H1 (cell line): ENCODE data around the gene CYP11A1. TPM values are rescaled to one million over a fixed set of nuclear protein-coding genes. Genes with fewer than 3 reads are reported as not detected.

Experiments used
- CTCF ChIA-PET: fragments of 300-600 bp; sonication (Branson Sonifier 250); formaldehyde crosslinking; loops from one replicate; lab custom pipeline; 2021; ENCODE audit not compliant: partially characterized antibody; lab: Charles Lee
- POLR2A ChIA-PET: fragments of 300-600 bp; sonication (Branson Sonifier 250); formaldehyde crosslinking; loops from one replicate; lab custom pipeline; 2021; ENCODE audit warnings: inconsistent platforms; ENCODE audit not compliant: partially characterized antibody; lab: Charles Lee
- DNase-seq, 2 experiments: peaks; one replicate each; pipeline versions ENCODE4 v3.0.0 to v3.0.0-alpha.2; 2010 to 2022; ENCODE audit warnings: low spot score in 2 of 2, low read depth in 1 of 2, mixed read lengths in 1 of 2
- FAIRE-seq: peaks from 2 replicates; lab custom pipeline; 2011; peaks lifted over from hg19 to GRCh38; lab: Jason Lieb, UNC
- H2AFZ ChIP-seq: 2 replicates; pipeline ENCODE4 v1.8.1; 2012; ENCODE audit warnings: low read length, inconsistent platforms
- H2AK5ac ChIP-seq: 2 replicates; pipeline ENCODE4 v1.6.1; 2013; ENCODE audit warnings: low read depth, low read length
- H2BK120ac ChIP-seq: replicated peaks from 2 replicates; pipeline ENCODE3; 2013; ENCODE audit warnings: low read depth, low read length, inconsistent platforms
- H2BK12ac ChIP-seq: 2 replicates; pipeline ENCODE4 v1.6.1; 2013; ENCODE audit warnings: low read depth, low read length
- H2BK15ac ChIP-seq: 2 replicates; pipeline ENCODE4 v1.6.1; 2013; ENCODE audit warnings: low read length
- H2BK20ac ChIP-seq: 2 replicates; pipeline ENCODE4 v1.6.1; 2013; ENCODE audit warnings: low read length
- H2BK5ac ChIP-seq: 2 replicates; pipeline ENCODE4 v1.6.1; 2013; ENCODE audit warnings: low read depth, low read length
- H3K14ac ChIP-seq: 2 replicates; pipeline ENCODE4 v1.6.1; 2013; ENCODE audit warnings: inconsistent platforms; ENCODE audit not compliant: insufficient read length
- H3K18ac ChIP-seq: 2 replicates; pipeline ENCODE4 v1.6.1; 2013; ENCODE audit warnings: low read length; ENCODE audit errors: extremely low read depth
- H3K23ac ChIP-seq: 2 replicates; pipeline ENCODE4 v1.6.1; 2013; ENCODE audit warnings: inconsistent platforms; ENCODE audit not compliant: insufficient read length
- H3K23me2 ChIP-seq: 2 replicates; pipeline ENCODE4 v1.6.1; 2013; ENCODE audit warnings: low read depth, low read length
- H3K27ac ChIP-seq: 2 replicates; pipeline ENCODE4 v1.6.1; 2011; ENCODE audit warnings: low read depth, low read length, inconsistent platforms
- H3K27me3 ChIP-seq, 4 experiments: replicated peaks in 1 of 4; 1 replicate in 1 of 4; 2 replicates in 3 of 4; pipeline versions ENCODE4 v1.6.1 to v1.8.1; 2011 to 2013; ENCODE audit warnings: low read length in 3 of 4, mild to moderate bottlenecking in 3 of 4, inconsistent platforms in 2 of 4, mixed read lengths in 2 of 4, moderate library complexity in 1 of 4; ENCODE audit not compliant: control insufficient read depth in 3 of 4, insufficient read depth in 3 of 4; ENCODE audit errors: extremely low read depth in 1 of 4
- H3K36me3 ChIP-seq, 4 experiments: 2 replicates each; pipeline versions ENCODE4 v1.6.1 to v1.8.1; 2011 to 2013; ENCODE audit warnings: mild to moderate bottlenecking in 4 of 4, low read length in 3 of 4, moderate library complexity in 2 of 4, control low read depth in 1 of 4, inconsistent platforms in 1 of 4; ENCODE audit not compliant: insufficient read depth in 4 of 4, control insufficient read depth in 2 of 4
- H3K4ac ChIP-seq: replicated peaks from 2 replicates; pipeline ENCODE3; 2013; ENCODE audit warnings: low read length, low read depth, mixed read lengths, inconsistent platforms; ENCODE audit not compliant: insufficient read length
- H3K4me1 ChIP-seq, 4 experiments: replicated peaks in 1 of 4; 1 replicate in 1 of 4; 2 replicates in 3 of 4; pipeline versions ENCODE4 v1.6.1 to v1.8.1; 2011 to 2013; ENCODE audit warnings: low read length in 3 of 4, inconsistent platforms in 2 of 4, mixed read lengths in 1 of 4; ENCODE audit not compliant: insufficient read depth in 4 of 4, control insufficient read depth in 3 of 4
- H3K4me2 ChIP-seq, 2 experiments: 2 replicates each; pipeline versions ENCODE4 v1.6.1 to v1.8.1; 2011 to 2013; ENCODE audit warnings: low read depth in 2 of 2, low read length in 2 of 2, control low read depth in 1 of 2, inconsistent platforms in 1 of 2, mild to moderate bottlenecking in 1 of 2; ENCODE audit not compliant: insufficient read depth in 1 of 2
- H3K4me3 ChIP-seq, 4 experiments: fragments of 200-600, 300-600 bp in 1 of 4; sonication (generic), shearing (Covaris generic), sonication (Bioruptor Twin) in 1 of 4; 2 replicates each; pipeline versions ENCODE4 v1.5.1 to v1.8.1; 2011 to 2016; ENCODE audit warnings: low read length in 4 of 4, low read depth in 3 of 4, control low read depth in 2 of 4, inconsistent platforms in 2 of 4, mild to moderate bottlenecking in 2 of 4, mixed read lengths in 1 of 4, moderate library complexity in 1 of 4; ENCODE audit not compliant: insufficient read depth in 2 of 4; ENCODE audit errors: extremely low read depth in 1 of 4
- H3K56ac ChIP-seq: replicated peaks from 2 replicates; pipeline ENCODE3; 2013; ENCODE audit warnings: low read depth, mild to moderate bottlenecking, mixed read lengths, low read length, inconsistent platforms; ENCODE audit not compliant: insufficient read length
- H3K79me1 ChIP-seq: 2 replicates; pipeline ENCODE4 v1.6.1; 2013; ENCODE audit warnings: low read depth, low read length, control low read depth
- H3K79me2 ChIP-seq, 2 experiments: 2 replicates each; pipeline versions ENCODE4 v1.6.1 to v1.8.1; 2012 to 2013; ENCODE audit warnings: low read length in 2 of 2, mild to moderate bottlenecking in 2 of 2, inconsistent platforms in 1 of 2; ENCODE audit not compliant: insufficient read depth in 2 of 2, control insufficient read depth in 1 of 2
- H3K9ac ChIP-seq, 4 experiments: replicated peaks in 1 of 4; 1 replicate in 1 of 4; 2 replicates in 3 of 4; pipeline versions ENCODE4 v1.6.1 to v1.8.1; 2011 to 2013; ENCODE audit warnings: low read depth in 3 of 4, low read length in 3 of 4, control low read depth in 2 of 4, mild to moderate bottlenecking in 2 of 4, moderate library complexity in 2 of 4, inconsistent platforms in 1 of 4; ENCODE audit errors: extremely low read depth in 1 of 4
- H3K9me3 ChIP-seq, 2 experiments: 2 replicates each; pipeline versions ENCODE4 v1.6.1 to v1.8.1; 2012 to 2013; ENCODE audit warnings: mild to moderate bottlenecking in 2 of 2, moderate library complexity in 2 of 2, control low read depth in 1 of 2, inconsistent platforms in 1 of 2, low read depth in 1 of 2, low read length in 1 of 2, mixed read lengths in 1 of 2; ENCODE audit not compliant: insufficient read depth in 2 of 2
- H4K20me1 ChIP-seq, 2 experiments: replicated peaks in 1 of 2; 2 replicates each; pipeline versions ENCODE3 to v1.8.1; 2011 to 2013; ENCODE audit warnings: inconsistent platforms in 2 of 2, low read length in 2 of 2, mild to moderate bottlenecking in 1 of 2; ENCODE audit not compliant: insufficient read depth in 2 of 2, control insufficient read depth in 1 of 2
- H4K5ac ChIP-seq: 2 replicates; pipeline ENCODE4 v1.6.1; 2013; ENCODE audit warnings: low read length, low read depth, mixed read lengths, inconsistent platforms; ENCODE audit not compliant: insufficient read length
- H4K8ac ChIP-seq: 2 replicates; pipeline ENCODE4 v1.8.0; 2013; ENCODE audit warnings: mild to moderate bottlenecking, moderate library complexity, low read length, inconsistent platforms; ENCODE audit not compliant: insufficient read depth; ENCODE audit errors: extremely low read depth
- H4K91ac ChIP-seq: replicated peaks from 2 replicates; pipeline ENCODE3; 2013; ENCODE audit warnings: low read length, mixed read lengths, inconsistent platforms; ENCODE audit not compliant: insufficient read length
- CHD1 ChIP-seq: IDR thresholded peaks from 2 replicates; pipeline ENCODE4 v1.6.1; 2012; ENCODE audit warnings: low read depth, low read length, improper control_type of control experiment
- EGR1 ChIP-seq: IDR thresholded peaks from 2 replicates; pipeline ENCODE4 v1.6.1; 2011; ENCODE audit warnings: low read depth, low read length, borderline replicate concordance
- KDM4A ChIP-seq: IDR thresholded peaks from one replicate; pipeline ENCODE4 v1.7.1; 2012; ENCODE audit warnings: low read depth, mild to moderate bottlenecking, moderate library complexity, low read length, inconsistent platforms; ENCODE audit not compliant: severe bottlenecking
- PHF8 ChIP-seq: fragments of 200-600 bp; sonication (generic); conservative IDR thresholded peaks from 2 replicates; pipeline ENCODE4 v1.7.1; 2012; ENCODE audit warnings: low read depth, mild to moderate bottlenecking, inconsistent platforms, low read length, moderate library complexity
- POU5F1 ChIP-seq: IDR thresholded peaks from 2 replicates; pipeline ENCODE4 v1.6.1; 2011; ENCODE audit warnings: low read depth, mild to moderate bottlenecking, low read length, moderate library complexity
- RBBP5 ChIP-seq: IDR thresholded peaks from 2 replicates; pipeline ENCODE4 v1.7.1; 2012; ENCODE audit warnings: low read depth, mild to moderate bottlenecking, inconsistent platforms, low read length, moderate library complexity, borderline replicate concordance
- RXRA ChIP-seq: IDR thresholded peaks from 2 replicates; pipeline ENCODE4 v1.6.1; 2011; ENCODE audit warnings: low read depth, mild to moderate bottlenecking, low read length, moderate library complexity; ENCODE audit not compliant: insufficient read depth
- SP1 ChIP-seq: IDR thresholded peaks from 2 replicates; pipeline ENCODE4 v1.6.1; 2011; ENCODE audit warnings: low read depth, low read length
- SP2 ChIP-seq: IDR thresholded peaks from 2 replicates; pipeline ENCODE4 v1.6.1; 2012; ENCODE audit warnings: mild to moderate bottlenecking, low read length, inconsistent platforms
- WGBS, 2 experiments: shearing (Covaris generic) in 1 of 2; methylation state at CpG; one replicate each; pipeline versions ENCODE4 v1.1.6 to v1.1.7; 2013 to 2015; ENCODE audit warnings: low lambda C conversion rate in 2 of 2, mixed read lengths in 2 of 2, inconsistent platforms in 1 of 2, low coverage in 1 of 2, missing lambda C conversion rate in 1 of 2; ENCODE audit not compliant: insufficient replicate concordance in 2 of 2, insufficient coverage in 1 of 2, insufficient read length in 1 of 2; ENCODE audit errors: extremely low coverage in 1 of 2, missing lambda C conversion rate in 1 of 2; 5-methylcytosine and 5-hydroxymethylcytosine counted together
- polyA plus RNA-seq, 7 experiments: library from polyadenylated mRNA; depleted of rRNA in 3 of 7; stranded (reverse) in 5 of 7; unstranded in 2 of 7; fragments of >200 nt in 5 of 7; fragments of 200-250 nt in 2 of 7; gene quantifications; 1 replicate in 5 of 7; 2 replicates in 1 of 7; 4 replicates in 1 of 7; pipeline versions ENCODE4 v1.2.1 to v1.2.3, GENCODE V29; 2011 to 2013; ENCODE audit warnings: missing spikeins in 2 of 7, mixed read lengths in 2 of 7
- total RNA-seq: library from RNA; stranded (reverse); fragmentation: NEBNext Ultra II Directional; extraction: Animal tissue kit (Norgen Biotek cat#: 25700); gene quantifications from 2 replicates; pipeline ENCODE4 v1.2.1, GENCODE V29; 2021
- TF ChIP-seq, protein P1 (sequence below): IDR thresholded peaks from 2 replicates; pipeline ENCODE4 v1.6.1; 2012; ENCODE audit warnings: inconsistent platforms
- TF ChIP-seq, protein P2 (sequence below): IDR thresholded peaks from 2 replicates; pipeline ENCODE4 v1.6.1; 2012; ENCODE audit warnings: inconsistent platforms

The CYP11A1 gene
- total and polyA plus RNA-seq, 2 of the 8 experiments (the other 6 are each of a cell fraction or from before 2014, with no cell fraction given), result 1.9 to 7.2 TPM

DNA sequence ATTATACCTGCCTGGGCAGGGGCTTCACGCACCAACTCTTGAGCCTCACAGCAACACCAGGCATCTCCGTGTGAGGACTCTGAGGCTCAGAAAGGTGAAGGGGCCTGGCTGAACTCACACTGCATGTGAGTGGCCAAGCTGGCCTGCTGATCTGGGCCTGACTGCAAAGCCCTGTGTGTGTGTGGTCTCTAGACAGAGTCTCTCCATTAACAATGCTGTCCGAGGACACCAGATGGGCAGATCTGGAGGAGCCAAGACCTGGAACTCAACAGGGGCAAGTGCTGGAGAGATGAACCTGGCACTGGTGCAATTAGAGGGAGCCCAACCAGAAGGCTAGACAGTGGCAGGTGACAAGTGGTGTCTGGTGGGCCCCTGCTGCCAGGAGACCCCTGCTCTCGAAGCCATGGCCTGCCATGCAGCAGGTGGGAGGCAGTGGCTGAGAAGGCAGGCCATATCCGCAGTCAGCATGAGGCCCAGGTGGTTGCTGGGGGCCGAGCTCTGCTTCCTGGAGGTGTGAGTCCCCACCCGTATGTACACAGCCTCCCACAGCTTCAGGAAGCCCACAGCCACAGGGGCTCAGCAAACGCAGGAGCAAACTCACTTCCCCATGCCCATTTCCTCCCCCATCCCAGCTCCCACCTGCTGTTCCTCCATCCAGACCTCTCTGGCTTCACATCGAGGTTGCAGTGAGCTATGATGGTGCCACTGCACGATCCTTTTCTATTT, 39.0 kb downstream of the CYP11A1 start:
- peak overlapping the region; percentile 53; the same call in 1 of the 2 replicates for H2AK5ac ChIP-seq
- no peak overlapping the region for H3K14ac ChIP-seq
- H3K79me1 ChIP-seq, result no peaks in the 10 kb centered on the region
- H3K9ac ChIP-seq, result no peak overlapping the region
- no peak overlapping the region for H2BK20ac ChIP-seq
- no peak overlapping the region for H3K27ac ChIP-seq
- H3K36me3 ChIP-seq, result no peaks in the 10 kb centered on the region
- H3K9me3 ChIP-seq, result no peaks in the 10 kb centered on the region
- H3K23ac ChIP-seq, result no peak overlapping the region
- no peaks in the 10 kb centered on the region; a peak in 1 of 7 replicates for H3K27me3 ChIP-seq
- no peak overlapping the region for H2AFZ ChIP-seq
- 0 out of 2 replicates have a peak overlapping the region, but pooled peaks have one; percentile 9 for H2BK12ac ChIP-seq
- 0 out of 2 replicates have a peak overlapping the region, but pooled peaks have one; percentile 24 for H2BK5ac ChIP-seq
- no peak overlapping the region for H4K5ac ChIP-seq
- H2BK15ac ChIP-seq, result peak overlapping the region; percentile 72; the same call in 1 of the 2 replicates
- CTCF ChIA-PET, result interaction anchor here (0.7 to 18.1 kb wide), 7 partner anchors 17 to 290 kb away, joined by 3 to 353 read pairs (median 3); no protein-coding TSS in a partner anchor
- DNase-seq (no peak), FAIRE-seq (no peak)
- no peak overlapping the region for H3K4ac ChIP-seq
- H4K20me1 ChIP-seq, result no peaks in the 10 kb centered on the region
- WGBS, 2 experiments, result 72% methylated on average over 9 of the region's 10 CpGs; no CpG with 5 or more reads in 1 of the 2 experiments
- H3K23me2 ChIP-seq, result no peaks in the 10 kb centered on the region
- no peak overlapping the region for H3K4me3 ChIP-seq
- no peak overlapping the region for H3K18ac ChIP-seq
- H4K91ac ChIP-seq, result no peak overlapping the region
- no peak overlapping the region; the same call in 1 of the 2 replicates for H4K8ac ChIP-seq
- POLR2A ChIA-PET, result interaction anchor here (0.6 to 1.9 kb wide), 3 partner anchors 12 to 205 kb away, joined by 3 to 4 read pairs (median 3); no protein-coding TSS in a partner anchor
- H3K4me1 ChIP-seq, result peaks cover 0 to 14% (median 9%) of the 10 kb centered on the region in 4 experiments; a peak in 4 of 7 replicates
- no peaks in the 10 kb centered on the region for H3K79me2 ChIP-seq
- H2BK120ac ChIP-seq, result no peak overlapping the region
- no peak overlapping the region for H3K4me2 ChIP-seq
- no peak overlapping the region for H3K56ac ChIP-seq
- TF ChIP-seq POU5F1, result no peak
- no peak for TF ChIP-seq SP2
- TF ChIP-seq, protein P1, sequence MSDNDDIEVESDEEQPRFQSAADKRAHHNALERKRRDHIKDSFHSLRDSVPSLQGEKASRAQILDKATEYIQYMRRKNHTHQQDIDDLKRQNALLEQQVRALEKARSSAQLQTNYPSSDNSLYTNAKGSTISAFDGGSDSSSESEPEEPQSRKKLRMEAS, result no peak
- no peak for TF ChIP-seq KDM4A
- no peak for TF ChIP-seq CHD1
- TF ChIP-seq, protein P2, sequence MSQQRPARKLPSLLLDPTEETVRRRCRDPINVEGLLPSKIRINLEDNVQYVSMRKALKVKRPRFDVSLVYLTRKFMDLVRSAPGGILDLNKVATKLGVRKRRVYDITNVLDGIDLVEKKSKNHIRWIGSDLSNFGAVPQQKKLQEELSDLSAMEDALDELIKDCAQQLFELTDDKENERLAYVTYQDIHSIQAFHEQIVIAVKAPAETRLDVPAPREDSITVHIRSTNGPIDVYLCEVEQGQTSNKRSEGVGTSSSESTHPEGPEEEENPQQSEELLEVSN, result no peak
- TF ChIP-seq EGR1, result no peak
- TF ChIP-seq PHF8, result no peak
- no peak for TF ChIP-seq RXRA
- TF ChIP-seq RBBP5, result no peak
- TF ChIP-seq SP1, result no peak
